ENCODE data around the gene STK32B.

DNA sequence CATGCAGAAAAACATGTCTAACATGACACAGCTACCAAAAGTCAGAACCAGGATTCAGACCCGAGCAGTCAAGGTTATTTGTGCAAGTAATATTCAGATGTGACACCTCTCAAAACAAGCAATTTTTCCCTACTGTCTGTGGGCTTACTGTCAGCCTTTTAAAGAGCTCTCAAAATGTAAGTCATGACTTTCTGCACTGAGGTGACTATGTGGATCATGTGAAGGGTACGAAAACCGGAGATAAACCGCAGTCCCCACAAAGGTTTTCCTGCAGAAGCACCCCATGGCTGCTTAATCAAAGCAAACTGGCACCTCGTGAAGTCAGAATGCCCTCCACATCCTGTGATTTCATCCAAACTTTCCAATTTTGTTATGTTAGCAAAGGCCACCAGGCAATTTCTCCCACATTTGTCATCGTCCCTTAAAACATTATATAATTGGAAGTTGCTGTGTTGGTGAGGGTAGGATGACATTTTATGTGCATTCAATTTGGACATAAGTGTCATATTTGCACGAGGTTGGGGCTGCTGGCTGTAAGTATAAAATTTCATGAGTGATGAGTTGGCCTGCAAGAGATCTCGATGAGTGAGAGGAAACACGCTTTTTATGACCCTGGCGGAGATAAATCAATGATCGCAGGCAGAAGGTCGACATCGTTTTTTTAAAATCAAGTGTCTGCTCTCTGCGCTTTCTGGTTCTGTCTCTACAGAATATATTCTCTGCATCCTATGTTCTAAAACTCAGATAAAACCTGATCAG, 161.2 kb downstream of the STK32B start:
- TF ChIP-seq, protein P1, sequence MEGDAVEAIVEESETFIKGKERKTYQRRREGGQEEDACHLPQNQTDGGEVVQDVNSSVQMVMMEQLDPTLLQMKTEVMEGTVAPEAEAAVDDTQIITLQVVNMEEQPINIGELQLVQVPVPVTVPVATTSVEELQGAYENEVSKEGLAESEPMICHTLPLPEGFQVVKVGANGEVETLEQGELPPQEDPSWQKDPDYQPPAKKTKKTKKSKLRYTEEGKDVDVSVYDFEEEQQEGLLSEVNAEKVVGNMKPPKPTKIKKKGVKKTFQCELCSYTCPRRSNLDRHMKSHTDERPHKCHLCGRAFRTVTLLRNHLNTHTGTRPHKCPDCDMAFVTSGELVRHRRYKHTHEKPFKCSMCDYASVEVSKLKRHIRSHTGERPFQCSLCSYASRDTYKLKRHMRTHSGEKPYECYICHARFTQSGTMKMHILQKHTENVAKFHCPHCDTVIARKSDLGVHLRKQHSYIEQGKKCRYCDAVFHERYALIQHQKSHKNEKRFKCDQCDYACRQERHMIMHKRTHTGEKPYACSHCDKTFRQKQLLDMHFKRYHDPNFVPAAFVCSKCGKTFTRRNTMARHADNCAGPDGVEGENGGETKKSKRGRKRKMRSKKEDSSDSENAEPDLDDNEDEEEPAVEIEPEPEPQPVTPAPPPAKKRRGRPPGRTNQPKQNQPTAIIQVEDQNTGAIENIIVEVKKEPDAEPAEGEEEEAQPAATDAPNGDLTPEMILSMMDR (IDR thresholded peaks at IDR 0.05; ENCODE audit: control extremely low read depth in 1 of 3, insufficient read depth in 1 of 3, low read depth in 1 of 3, low read length in 3 of 3) = no peak
- no peak for TF ChIP-seq POLR2A (IDR thresholded peaks at IDR 0.05; ENCODE audit: control extremely low read depth in 1 of 2, low read depth in 2 of 2, low read length in 2 of 2)
- no peak for TF ChIP-seq HDAC6 (IDR thresholded peaks at IDR 0.05; ENCODE audit: low read depth, low read length)
- no peak for TF ChIP-seq SUZ12 (IDR thresholded peaks at IDR 0.05; ENCODE audit: low read length)
- no peak for TF ChIP-seq SRF (IDR thresholded peaks at IDR 0.05; ENCODE audit: low read depth, low read length)
- TF ChIP-seq RBBP5 (IDR thresholded peaks at IDR 0.05; ENCODE audit: borderline replicate concordance, low read depth, low read length) = no peak
- no peak for TF ChIP-seq CREB1 (IDR thresholded peaks at IDR 0.05)
- no peak for TF ChIP-seq ZNF274 (IDR thresholded peaks at IDR 0.05; ENCODE audit: borderline replicate concordance, extremely low read depth, low read length)
- no peak for TF ChIP-seq CBX8 (IDR thresholded peaks at IDR 0.05; ENCODE audit: borderline replicate concordance, low read depth, low read length)

Measured in H1 (cell line).